Ecto neural progenitor cell (in vitro differentiated cells): ENCODE measurements around the gene CCP110.

Experiments used
- DNase-seq: peaks from one replicate; pipeline ENCODE4 v3.0.0-alpha.2; 2018; ENCODE audit warnings: low spot score

The CCP110 gene

GRCh38 chr16:19523559-19524355 is at the start of gene CCP110:
TSS of gene CCP110 (plus strand) at chr16:19523942. CDS start at chr16:19527882, 3,940 bp downstream.
- peak; percentile 95 for DNase-seq

GRCh38 chr16:19474617-19475016 is 49.1 kb upstream of the CCP110 start:
- DNase-seq, result no peak

GRCh38 chr16:19478505-19478904 is 45.2 kb upstream of the CCP110 start:
- no peak for DNase-seq

- no peak for DNase-seq
Observed at GRCh38 chr16:19479302-19479721, 44.4 kb upstream of the CCP110 start.

- no peak for DNase-seq
Observed at GRCh38 chr16:19481296-19481695, 42.4 kb upstream of the CCP110 start.

GRCh38 chr16:19481769-19482168 is 42.0 kb upstream of the CCP110 start:
- DNase-seq, result no peak

- DNase-seq, result no peak
Observed at GRCh38 chr16:19482291-19482690, 41.5 kb upstream of the CCP110 start.

- DNase-seq, result no peak
Observed at GRCh38 chr16:19484096-19484495, 39.6 kb upstream of the CCP110 start.

GRCh38 chr16:19485611-19486010 is 38.1 kb upstream of the CCP110 start:
- no peak for DNase-seq

- no peak for DNase-seq
Observed at GRCh38 chr16:19486051-19486450, 37.7 kb upstream of the CCP110 start.

- no peak for DNase-seq
Observed at GRCh38 chr16:19486750-19487325, 36.9 kb upstream of the CCP110 start.

GRCh38 chr16:19488213-19488640 is 35.5 kb upstream of the CCP110 start:
- DNase-seq, result no peak

- no peak for DNase-seq
Observed at GRCh38 chr16:19490619-19491018, 33.1 kb upstream of the CCP110 start.

GRCh38 chr16:19497176-19497575 is 26.6 kb upstream of the CCP110 start:
- DNase-seq, result no peak

- no peak for DNase-seq
Observed at GRCh38 chr16:19499006-19499405, 24.7 kb upstream of the CCP110 start.

GRCh38 chr16:19499481-19499880 is 24.3 kb upstream of the CCP110 start:
- no peak for DNase-seq

- peak; percentile 80 for DNase-seq
Observed at GRCh38 chr16:19502395-19503131, 21.2 kb upstream of the CCP110 start.

GRCh38 chr16:19503461-19504075 is 20.2 kb upstream of the CCP110 start:
- no peak for DNase-seq

GRCh38 chr16:19505600-19506303 is 18.0 kb upstream of the CCP110 start:
- DNase-seq, result no peak

- no peak for DNase-seq
Observed at GRCh38 chr16:19506965-19507364, 16.8 kb upstream of the CCP110 start.

- DNase-seq, result no peak
Observed at GRCh38 chr16:19507867-19508266, 15.9 kb upstream of the CCP110 start.

- DNase-seq, result no peak
Observed at GRCh38 chr16:19512297-19512696, 11.4 kb upstream of the CCP110 start.
